ENCODE results near the gene FAM50A.

DNA sequence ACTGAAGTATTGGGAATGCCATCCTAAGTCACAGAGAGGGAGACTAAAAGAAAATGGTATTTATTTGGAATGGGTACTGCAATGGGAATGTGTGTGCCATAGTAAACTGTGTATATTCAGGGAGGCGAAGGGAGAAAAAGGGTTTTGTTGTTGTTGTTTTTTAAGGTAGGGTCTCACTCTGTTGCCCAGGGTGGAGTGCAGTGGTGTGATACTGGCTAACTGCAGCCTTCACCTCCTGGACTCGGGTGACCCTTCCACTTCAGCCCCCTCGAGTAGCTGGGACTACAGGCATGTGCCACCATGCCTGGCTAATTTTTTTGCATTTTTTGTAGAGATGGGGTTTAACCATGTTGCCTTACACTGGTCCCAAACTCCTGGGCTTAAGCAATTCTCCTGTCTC lies 50.8 kb downstream of the FAM50A start:
- TF ChIP-seq, protein P1, sequence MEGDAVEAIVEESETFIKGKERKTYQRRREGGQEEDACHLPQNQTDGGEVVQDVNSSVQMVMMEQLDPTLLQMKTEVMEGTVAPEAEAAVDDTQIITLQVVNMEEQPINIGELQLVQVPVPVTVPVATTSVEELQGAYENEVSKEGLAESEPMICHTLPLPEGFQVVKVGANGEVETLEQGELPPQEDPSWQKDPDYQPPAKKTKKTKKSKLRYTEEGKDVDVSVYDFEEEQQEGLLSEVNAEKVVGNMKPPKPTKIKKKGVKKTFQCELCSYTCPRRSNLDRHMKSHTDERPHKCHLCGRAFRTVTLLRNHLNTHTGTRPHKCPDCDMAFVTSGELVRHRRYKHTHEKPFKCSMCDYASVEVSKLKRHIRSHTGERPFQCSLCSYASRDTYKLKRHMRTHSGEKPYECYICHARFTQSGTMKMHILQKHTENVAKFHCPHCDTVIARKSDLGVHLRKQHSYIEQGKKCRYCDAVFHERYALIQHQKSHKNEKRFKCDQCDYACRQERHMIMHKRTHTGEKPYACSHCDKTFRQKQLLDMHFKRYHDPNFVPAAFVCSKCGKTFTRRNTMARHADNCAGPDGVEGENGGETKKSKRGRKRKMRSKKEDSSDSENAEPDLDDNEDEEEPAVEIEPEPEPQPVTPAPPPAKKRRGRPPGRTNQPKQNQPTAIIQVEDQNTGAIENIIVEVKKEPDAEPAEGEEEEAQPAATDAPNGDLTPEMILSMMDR (IDR thresholded peaks at IDR 0.05), result no peak
- no peak for TF ChIP-seq POLR2A (IDR thresholded peaks at IDR 0.05)

Measured in esophagus squamous epithelium (tissue), 4 donors.